ENCODE measurements around the gene RBM47. TPM values are rescaled to one million over a fixed set of nuclear protein-coding genes. Genes with fewer than 3 reads are reported as not detected.

RBM47 gene
- total and polyA plus RNA-seq, 4 donors: 25.9 to 119 (median 94.0) TPM

DNA sequence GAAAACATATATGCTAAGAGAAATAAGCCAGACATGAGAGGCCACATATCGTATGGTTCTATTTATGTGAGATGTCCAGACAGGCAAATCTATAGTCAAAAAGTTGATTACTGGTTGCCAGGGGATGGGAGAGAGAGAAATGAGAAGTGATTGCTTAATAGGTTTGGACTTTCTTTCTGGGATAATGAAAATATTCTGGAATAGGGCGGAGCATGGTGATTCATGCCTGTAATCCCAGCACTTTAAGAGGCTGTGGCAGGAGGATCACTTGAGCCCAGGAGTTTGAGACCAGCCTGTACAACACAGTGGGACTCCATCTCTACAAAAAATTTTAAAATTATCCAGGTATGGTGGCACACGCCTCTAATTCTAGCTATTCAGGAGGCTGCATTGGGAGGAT, 22.4 kb downstream of the RBM47 start:
- H3K4me1 ChIP-seq (ENCODE audit: control insufficient read depth in 5 of 5, insufficient read depth in 5 of 5, low read length in 5 of 5): no peaks in the 10 kb centered on the region
- H3K9ac ChIP-seq (ENCODE audit: insufficient read depth in 1 of 2, low read length in 2 of 2): no peak overlapping the region
- no peak overlapping the region for H3K27ac ChIP-seq (ENCODE audit: low read depth in 1 of 2, low read length in 1 of 2)
- H3K4me3 ChIP-seq: no peak overlapping the region
- H3K36me3 ChIP-seq (ENCODE audit: control insufficient read depth in 4 of 4, insufficient read depth in 4 of 4, low read length in 4 of 4): no peaks in the 10 kb centered on the region
- ATAC-seq (ENCODE audit: insufficient read depth, low FRiP score) (no peak), DNase-seq (no peak)
- H3K9me3 ChIP-seq (ENCODE audit: control insufficient read depth in 4 of 4, insufficient read depth in 3 of 4, low read length in 3 of 4): no peaks in the 10 kb centered on the region
- 91 to 97% methylated on average over 3 of the region's 3 CpGs for WGBS, 2 donors
- TF ChIP-seq, protein P1, sequence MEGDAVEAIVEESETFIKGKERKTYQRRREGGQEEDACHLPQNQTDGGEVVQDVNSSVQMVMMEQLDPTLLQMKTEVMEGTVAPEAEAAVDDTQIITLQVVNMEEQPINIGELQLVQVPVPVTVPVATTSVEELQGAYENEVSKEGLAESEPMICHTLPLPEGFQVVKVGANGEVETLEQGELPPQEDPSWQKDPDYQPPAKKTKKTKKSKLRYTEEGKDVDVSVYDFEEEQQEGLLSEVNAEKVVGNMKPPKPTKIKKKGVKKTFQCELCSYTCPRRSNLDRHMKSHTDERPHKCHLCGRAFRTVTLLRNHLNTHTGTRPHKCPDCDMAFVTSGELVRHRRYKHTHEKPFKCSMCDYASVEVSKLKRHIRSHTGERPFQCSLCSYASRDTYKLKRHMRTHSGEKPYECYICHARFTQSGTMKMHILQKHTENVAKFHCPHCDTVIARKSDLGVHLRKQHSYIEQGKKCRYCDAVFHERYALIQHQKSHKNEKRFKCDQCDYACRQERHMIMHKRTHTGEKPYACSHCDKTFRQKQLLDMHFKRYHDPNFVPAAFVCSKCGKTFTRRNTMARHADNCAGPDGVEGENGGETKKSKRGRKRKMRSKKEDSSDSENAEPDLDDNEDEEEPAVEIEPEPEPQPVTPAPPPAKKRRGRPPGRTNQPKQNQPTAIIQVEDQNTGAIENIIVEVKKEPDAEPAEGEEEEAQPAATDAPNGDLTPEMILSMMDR (IDR thresholded peaks at IDR 0.05; ENCODE audit: control extremely low read depth, extremely low read depth): no peak
- no peaks in the 10 kb centered on the region for H3K27me3 ChIP-seq (ENCODE audit: control insufficient read depth in 3 of 3, insufficient read depth in 3 of 3, low read length in 2 of 3)

DNA sequence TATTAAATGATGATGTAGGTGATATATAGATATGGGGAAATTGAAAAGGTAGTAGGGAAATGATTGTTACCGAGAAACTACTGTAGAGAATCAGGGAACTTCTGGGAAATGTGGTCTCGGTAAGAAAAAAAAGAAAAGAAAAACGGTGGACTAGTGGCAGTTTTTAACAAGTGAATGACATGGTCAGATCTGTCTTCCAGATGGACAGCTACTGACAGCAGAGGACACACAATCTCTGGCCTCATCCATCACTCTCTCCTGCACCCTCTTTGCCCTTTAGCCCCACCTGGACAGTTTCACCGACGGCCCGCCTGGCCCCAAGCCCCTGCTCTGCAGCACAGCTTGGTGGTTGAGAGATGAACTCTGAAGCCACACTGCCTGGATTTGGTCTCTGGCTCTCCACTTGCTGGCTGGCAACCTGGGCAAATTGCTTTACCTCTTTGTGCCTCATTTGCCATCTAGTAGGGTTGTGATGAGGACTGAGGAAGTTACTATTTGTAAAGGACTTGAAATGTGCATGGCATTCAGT, 23.4 kb downstream of the RBM47 start:
- WGBS, 2 donors: 74% methylated on average over 6 of the region's 6 CpGs
- TF ChIP-seq, protein P1 (IDR thresholded peaks at IDR 0.05; ENCODE audit: control extremely low read depth, extremely low read depth): no peak
- Histone ChIP-seq H3K27ac (ENCODE audit: low read depth in 1 of 2, low read length in 1 of 2) (no peak overlapping the region), H3K27me3 (ENCODE audit: control insufficient read depth in 3 of 3, insufficient read depth in 3 of 3, low read length in 2 of 3) (no peaks in the 10 kb centered on the region), H3K9ac (ENCODE audit: insufficient read depth in 1 of 2, low read length in 2 of 2) (no peak overlapping the region), H3K9me3 (ENCODE audit: control insufficient read depth in 4 of 4, insufficient read depth in 3 of 4, low read length in 3 of 4) (no peaks in the 10 kb centered on the region), H3K4me1 (ENCODE audit: control insufficient read depth in 5 of 5, insufficient read depth in 5 of 5, low read length in 5 of 5) (no peaks in the 10 kb centered on the region), H3K4me3 (no peak overlapping the region), H3K36me3 (ENCODE audit: control insufficient read depth in 4 of 4, insufficient read depth in 4 of 4, low read length in 4 of 4) (no peaks in the 10 kb centered on the region)
- DNase-seq: no peak
- ATAC-seq (ENCODE audit: insufficient read depth, low FRiP score): no peak

DNA sequence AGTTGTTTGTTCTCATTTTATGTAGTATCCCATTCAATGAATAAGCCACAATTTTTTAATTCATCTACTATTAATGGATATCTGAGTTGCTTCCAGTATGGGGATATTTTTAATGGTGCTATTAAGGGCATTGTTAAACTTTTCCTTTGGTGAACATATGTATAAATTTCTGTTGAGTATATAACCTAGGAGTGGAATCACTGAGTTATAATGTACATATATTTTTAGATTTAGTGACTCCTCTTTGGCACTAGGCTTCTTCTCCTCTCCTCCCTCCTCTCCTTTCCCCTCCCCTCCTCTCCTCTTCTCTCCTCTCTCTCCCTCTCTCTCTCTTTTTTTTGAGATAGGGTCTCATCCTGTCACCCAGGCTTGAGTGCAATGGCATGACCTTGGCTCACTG, 26.4 kb downstream of the RBM47 start:
- Histone ChIP-seq H3K27me3 (ENCODE audit: control insufficient read depth in 3 of 3, insufficient read depth in 3 of 3, low read length in 2 of 3) (no peaks in the 10 kb centered on the region), H3K36me3 (ENCODE audit: control insufficient read depth in 4 of 4, insufficient read depth in 4 of 4, low read length in 4 of 4) (no peaks in the 10 kb centered on the region), H3K9me3 (ENCODE audit: control insufficient read depth in 4 of 4, insufficient read depth in 3 of 4, low read length in 3 of 4) (no peaks in the 10 kb centered on the region), H3K27ac (ENCODE audit: low read depth in 1 of 2, low read length in 1 of 2) (no peak overlapping the region), H3K4me1 (ENCODE audit: control insufficient read depth in 5 of 5, insufficient read depth in 5 of 5, low read length in 5 of 5) (no peaks in the 10 kb centered on the region), H3K4me3 (no peak overlapping the region), H3K9ac (ENCODE audit: insufficient read depth in 1 of 2, low read length in 2 of 2) (no peak overlapping the region)
- TF ChIP-seq, protein P1 (IDR thresholded peaks at IDR 0.05; ENCODE audit: control extremely low read depth, extremely low read depth): no peak
- DNase-seq: no peak
- ATAC-seq (ENCODE audit: insufficient read depth, low FRiP score): no peak

DNA sequence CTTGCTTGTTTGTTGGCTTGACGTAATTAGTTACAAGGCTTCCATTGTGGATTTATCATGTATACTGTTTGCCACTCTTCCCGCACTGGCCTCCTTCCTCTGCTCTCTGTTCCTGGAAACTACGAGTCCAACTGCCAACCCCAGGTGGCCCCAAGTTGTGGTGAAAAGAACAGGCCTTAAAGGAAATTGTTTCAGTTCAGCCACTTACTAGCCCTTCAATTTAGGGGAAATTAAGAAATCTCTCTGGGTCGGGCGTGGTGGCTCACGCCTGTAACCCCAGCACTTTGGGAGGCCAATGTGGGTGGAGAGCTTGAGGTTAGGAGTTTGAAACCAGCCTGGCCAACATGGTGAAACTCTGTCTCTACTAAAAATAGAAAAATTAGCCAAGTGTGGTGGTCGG, 28.0 kb downstream of the RBM47 start:
- Histone ChIP-seq H3K4me3 (no peak overlapping the region), H3K4me1 (ENCODE audit: control insufficient read depth in 5 of 5, insufficient read depth in 5 of 5, low read length in 5 of 5) (no peaks in the 10 kb centered on the region), H3K36me3 (ENCODE audit: control insufficient read depth in 4 of 4, insufficient read depth in 4 of 4, low read length in 4 of 4) (no peaks in the 10 kb centered on the region), H3K27ac (ENCODE audit: low read depth in 1 of 2, low read length in 1 of 2) (peak overlapping the region in 1 of 2 donors; percentile 51), H3K27me3 (ENCODE audit: control insufficient read depth in 3 of 3, insufficient read depth in 3 of 3, low read length in 2 of 3) (no peaks in the 10 kb centered on the region), H3K9me3 (ENCODE audit: control insufficient read depth in 4 of 4, insufficient read depth in 3 of 4, low read length in 3 of 4) (no peaks in the 10 kb centered on the region), H3K9ac (ENCODE audit: insufficient read depth in 1 of 2, low read length in 2 of 2) (no peak overlapping the region)
- ATAC-seq (ENCODE audit: insufficient read depth, low FRiP score) (peak; percentile 45), DNase-seq (no peak)
- TF ChIP-seq, protein P1 (IDR thresholded peaks at IDR 0.05; ENCODE audit: control extremely low read depth, extremely low read depth): no peak
- WGBS, 2 donors: 33 to 69% methylated on average over 7 of the region's 7 CpGs
